Endodermal cell (in vitro differentiated cells): ENCODE measurements around the gene BMP7. TPM values are rescaled to one million over a fixed set of nuclear protein-coding genes. Genes with fewer than 3 reads are reported as not detected.

Experiments
- DNase-seq: peaks from one replicate; pipeline ENCODE4 v3.0.0-alpha.2; 2017
- H3K27ac ChIP-seq: 2 replicates; pipeline ENCODE4 v1.5.1; 2013; ENCODE audit warnings: mild to moderate bottlenecking, low read depth, low read length, moderate library complexity
- H3K27me3 ChIP-seq: 2 replicates; pipeline ENCODE4 v1.6.1; 2013; ENCODE audit warnings: mild to moderate bottlenecking, low read length, moderate library complexity; ENCODE audit not compliant: insufficient read depth, control insufficient read depth, poor library complexity, severe bottlenecking
- H3K36me3 ChIP-seq: 2 replicates; pipeline ENCODE4 v1.7.0; 2013; ENCODE audit warnings: mild to moderate bottlenecking, low read length, moderate library complexity; ENCODE audit not compliant: control insufficient read depth, insufficient read depth
- H3K4me1 ChIP-seq: one replicate; pipeline ENCODE4 v1.7.0; 2013; ENCODE audit warnings: low read length; ENCODE audit not compliant: control insufficient read depth, insufficient read depth
- H3K4me3 ChIP-seq: 2 replicates; pipeline ENCODE4 v1.5.1; 2013; ENCODE audit warnings: mild to moderate bottlenecking, low read length, moderate library complexity
- H3K9ac ChIP-seq: 2 replicates; pipeline ENCODE4 v1.6.1; 2013; ENCODE audit warnings: mild to moderate bottlenecking, low read length, moderate library complexity; ENCODE audit not compliant: poor library complexity, severe bottlenecking; ENCODE audit errors: extremely low read depth
- H3K9me3 ChIP-seq: 2 replicates; pipeline ENCODE4 v1.6.1; 2013; ENCODE audit warnings: mild to moderate bottlenecking, low read length, moderate library complexity; ENCODE audit not compliant: control insufficient read depth
- H3K27ac Mint-ChIP-seq: 2 replicates; pipeline ENCODE4 v1.8.0; 2020; ENCODE audit warnings: mixed read lengths
- H3K27me3 Mint-ChIP-seq: 2 replicates; pipeline ENCODE4 v1.8.0; 2021; ENCODE audit warnings: mild to moderate bottlenecking, mixed read lengths; ENCODE audit not compliant: insufficient read depth
- H3K36me3 Mint-ChIP-seq: 2 replicates; pipeline ENCODE4 v1.8.0; 2020; ENCODE audit warnings: low read depth, mixed read lengths
- H3K4me1 Mint-ChIP-seq: 2 replicates; pipeline ENCODE4 v1.8.0; 2020; ENCODE audit warnings: mixed read lengths
- H3K4me3 Mint-ChIP-seq: 2 replicates; pipeline ENCODE4 v1.8.0; 2020; ENCODE audit warnings: mild to moderate bottlenecking, moderate library complexity, mixed read lengths
- H3K9me3 Mint-ChIP-seq: 2 replicates; pipeline ENCODE4 v1.8.0; 2020; ENCODE audit warnings: mild to moderate bottlenecking, mixed read lengths
- CTCF ChIP-seq: fragments of 200-600 bp; sonication (generic); conservative IDR thresholded peaks from 2 replicates; pipeline ENCODE4 v1.5.0; 2021; ENCODE audit warnings: antibody characterized with exemption, mild to moderate bottlenecking
- WGBS, 2 experiments: methylation state at CpG; one replicate each; pipeline versions ENCODE4 v1.1.5 to v1.1.7; 2013; ENCODE audit warnings: missing lambda C conversion rate in 2 of 2, mixed read lengths in 1 of 2; ENCODE audit not compliant: insufficient coverage in 1 of 2, insufficient read length in 1 of 2; 5-methylcytosine and 5-hydroxymethylcytosine counted together
- total RNA-seq, 2 donors: library from RNA; stranded (reverse); fragmentation: NEBNext Ultra II Directional in 1 of 2; extraction: Animal tissue kit (Norgen Biotek cat#: 25700) in 1 of 2; gene quantifications; 2 replicates in 1 of 2; 3 replicates in 1 of 2; pipeline ENCODE4 v1.2.1, GENCODE V29; 2021

BMP7 gene
- total RNA-seq, 2 donors from 2014 or later, result 45.6 to 49.6 TPM

- Mint-ChIP-seq H3K27me3 (peaks cover 5% of the 10 kb centered on the region), H3K9me3 (no peaks in the 10 kb centered on the region), H3K36me3 (peaks cover 11% of the 10 kb centered on the region), H3K27ac (no peak overlapping the region), H3K4me1 (peaks cover 20% of the 10 kb centered on the region), H3K4me3 (no peak overlapping the region)
- whole genome bisulfite sequencing, 2 experiments, result 87 to 97% methylated on average over 2 of the region's 2 CpGs
- no peak for TF ChIP-seq CTCF
- H3K27ac ChIP-seq, result no peak overlapping the region
- H3K27me3 ChIP-seq, result peaks cover 35% of the 10 kb centered on the region
- H3K4me1 ChIP-seq, result peaks cover 2% of the 10 kb centered on the region
- H3K4me3 ChIP-seq, result no peak overlapping the region
- DNase-seq, result no peak
- H3K9me3 ChIP-seq, result peaks cover 4% of the 10 kb centered on the region
- peaks cover 14% of the 10 kb centered on the region for H3K36me3 ChIP-seq
- no peak overlapping the region for H3K9ac ChIP-seq
Observed at GRCh38 chr20:57214948-57215347, 51.5 kb downstream of the BMP7 start.

- H3K4me1 Mint-ChIP-seq, result peaks cover 21% of the 10 kb centered on the region
- H3K9me3 ChIP-seq, result peaks cover 4% of the 10 kb centered on the region
- no peak for DNase-seq
- no peak overlapping the region for H3K4me3 ChIP-seq
- H3K36me3 Mint-ChIP-seq, result peaks cover 16% of the 10 kb centered on the region
- peaks cover 40% of the 10 kb centered on the region for H3K27me3 ChIP-seq
- H3K27ac ChIP-seq, result no peak overlapping the region
- no peak for TF ChIP-seq CTCF
- peaks cover 5% of the 10 kb centered on the region for H3K27me3 Mint-ChIP-seq
- no peak overlapping the region for H3K27ac Mint-ChIP-seq
- no peaks in the 10 kb centered on the region for H3K9me3 Mint-ChIP-seq
- H3K9ac ChIP-seq, result no peak overlapping the region
- H3K4me3 Mint-ChIP-seq, result no peak overlapping the region
- H3K4me1 ChIP-seq, result peaks cover 2% of the 10 kb centered on the region
- WGBS, 2 experiments, result 90 to 91% methylated on average over 2 to 8 of the region's 8 CpGs
- peaks cover 17% of the 10 kb centered on the region for H3K36me3 ChIP-seq
Observed at GRCh38 chr20:57214427-57214826, 52.0 kb downstream of the BMP7 start.

GRCh38 chr20:57213924-57214323, 52.5 kb downstream of the BMP7 start:
- H3K4me1 Mint-ChIP-seq, result peaks cover 21% of the 10 kb centered on the region
- H3K4me1 ChIP-seq, result peaks cover 2% of the 10 kb centered on the region
- no peak overlapping the region for H3K4me3 Mint-ChIP-seq
- peaks cover 4% of the 10 kb centered on the region for H3K9me3 ChIP-seq
- H3K27ac ChIP-seq, result no peak overlapping the region
- WGBS, 2 experiments, result 96 to 98% methylated on average over 5 to 8 of the region's 8 CpGs
- H3K27ac Mint-ChIP-seq, result no peak overlapping the region
- H3K9ac ChIP-seq, result no peak overlapping the region
- peaks cover 13% of the 10 kb centered on the region for H3K36me3 ChIP-seq
- H3K27me3 Mint-ChIP-seq, result peaks cover 5% of the 10 kb centered on the region
- H3K27me3 ChIP-seq, result peaks cover 41% of the 10 kb centered on the region
- H3K36me3 Mint-ChIP-seq, result peaks cover 19% of the 10 kb centered on the region
- no peak for TF ChIP-seq CTCF
- DNase-seq, result no peak
- no peak overlapping the region for H3K4me3 ChIP-seq
- H3K9me3 Mint-ChIP-seq, result no peaks in the 10 kb centered on the region
